ENCODE measurements around the gene PRPF6. TPM values are rescaled to one million over a fixed set of nuclear protein-coding genes. Genes with fewer than 3 reads are reported as not detected.
A peak's percentile ranks its signal among the peaks of the same experiment; 100 is the strongest.

Gene PRPF6
- total and polyA plus RNA-seq, 2 donors (not counting 1 experiment from before 2014, with no cell fraction given): 31.7 to 82.9 TPM

DNA sequence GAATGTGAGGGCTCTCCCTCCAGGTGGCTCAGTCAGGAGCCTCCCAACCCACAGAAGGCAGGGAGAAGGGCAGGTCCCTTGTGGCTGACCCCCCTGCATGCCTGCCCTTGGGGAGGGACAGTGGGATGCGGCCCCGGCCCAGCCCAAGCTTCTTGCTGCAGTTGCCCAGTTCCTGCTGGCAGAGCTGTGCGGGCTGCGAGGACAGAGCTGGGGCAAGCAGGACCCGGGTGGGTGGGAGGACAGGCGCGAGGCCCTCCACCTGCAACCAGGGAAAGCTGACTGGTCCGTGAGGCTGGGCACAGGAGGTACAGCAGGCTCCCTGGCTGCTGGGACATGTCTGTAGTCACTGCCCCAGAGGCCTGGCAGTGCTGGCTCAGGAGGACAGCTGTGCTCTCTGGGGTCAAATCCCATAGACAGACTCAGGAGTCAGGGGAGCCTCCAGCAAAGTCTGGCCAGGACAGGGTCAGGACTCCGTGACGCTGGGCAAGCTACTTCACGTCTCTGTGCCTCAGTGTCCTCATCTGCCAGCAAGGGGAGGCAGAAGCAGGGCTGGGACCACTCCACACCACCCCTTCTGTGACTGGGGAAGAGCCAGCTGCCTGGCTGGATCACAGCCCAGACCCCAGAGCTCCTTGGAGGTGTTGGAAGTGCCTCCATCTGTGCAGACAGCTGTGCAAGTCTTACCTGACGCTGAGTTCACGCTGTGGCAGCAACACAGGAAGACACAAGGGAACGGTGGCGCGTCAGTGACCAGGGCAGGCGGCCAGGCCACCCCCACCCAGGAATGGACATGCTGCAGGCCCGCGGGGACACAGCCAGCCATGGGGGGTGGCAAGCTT lies 37.7 kb upstream of the PRPF6 start:
- Mint-ChIP-seq H3K4me3 (no peak overlapping the region), H3K4me1 (peaks cover 29% of the 10 kb centered on the region), H3K27me3 (no peaks in the 10 kb centered on the region), H3K27ac (no peak overlapping the region), H3K9me3 (ENCODE audit: insufficient read depth) (no peaks in the 10 kb centered on the region)
- no peak overlapping the region for H2AFZ ChIP-seq (ENCODE audit: insufficient read depth, low read depth, low read length, poor library complexity, severe bottlenecking)
- H3K4me1 ChIP-seq (ENCODE audit: control insufficient read depth in 2 of 2, insufficient read depth in 2 of 2, low read length in 2 of 2): peaks cover 22 to 28% of the 10 kb centered on the region in 2 donors
- TF ChIP-seq EZH2 (IDR thresholded peaks at IDR 0.05; ENCODE audit: borderline replicate concordance, insufficient read depth, low read depth, low read length, poor library complexity, severe bottlenecking) (no peak), CTCF (IDR thresholded peaks at IDR 0.05) (no peak)
- peaks cover 63% of the 10 kb centered on the region for H3K79me2 ChIP-seq (ENCODE audit: control insufficient read depth, insufficient read depth, low read length)
- ChIA-PET POLR2A (no interaction called here), CTCF (interaction anchor here (1.0 kb wide), 1 partner anchor 12 kb away, joined by 3 read pairs; no protein-coding TSS in a partner anchor)
- H4K20me1 ChIP-seq (ENCODE audit: control insufficient read depth, insufficient read depth, low read length, poor library complexity, severe bottlenecking): peaks cover 95% of the 10 kb centered on the region
- ATAC-seq (ENCODE audit: low read depth) (no peak), DNase-seq (peak; percentile 14)
- intact Hi-C loops (cut with micrococcal nuclease): no loop called here
- no peak overlapping the region for H3K27ac ChIP-seq (ENCODE audit: low read length in 2 of 2)
- WGBS (ENCODE audit: insufficient coverage): 97% methylated on average over 19 of the region's 19 CpGs
- peaks cover 0 to 29% (median 0%) of the 10 kb centered on the region in 3 donors for H3K9me3 ChIP-seq (ENCODE audit: control extremely low read depth in 1 of 3, control insufficient read depth in 2 of 3, insufficient read depth in 1 of 3, low read length in 2 of 3)
- H3K27me3 ChIP-seq (replicated peaks in 1 of 4; ENCODE audit: control extremely low read depth in 1 of 4, control insufficient read depth in 3 of 4, insufficient read depth in 4 of 4, low read length in 3 of 4): no peaks in the 10 kb centered on the region
- no peak overlapping the region for H3K9ac ChIP-seq (ENCODE audit: low read length)
- H3K4me2 ChIP-seq (replicated peaks; ENCODE audit: low read depth, low read length, poor library complexity, severe bottlenecking): peak overlapping the region; percentile 43
- H3K36me3 ChIP-seq (replicated peaks in 1 of 2; ENCODE audit: control extremely low read depth in 1 of 2, control insufficient read depth in 1 of 2, extremely low read depth in 1 of 2, insufficient read depth in 2 of 2, low read length in 1 of 2): peaks cover 0 to 58% of the 10 kb centered on the region in 2 experiments
- no peak overlapping the region for H3K4me3 ChIP-seq (ENCODE audit: control extremely low read depth in 1 of 5, extremely low read depth in 1 of 5, insufficient read depth in 1 of 5, low read depth in 2 of 5, low read length in 4 of 5)

DNA sequence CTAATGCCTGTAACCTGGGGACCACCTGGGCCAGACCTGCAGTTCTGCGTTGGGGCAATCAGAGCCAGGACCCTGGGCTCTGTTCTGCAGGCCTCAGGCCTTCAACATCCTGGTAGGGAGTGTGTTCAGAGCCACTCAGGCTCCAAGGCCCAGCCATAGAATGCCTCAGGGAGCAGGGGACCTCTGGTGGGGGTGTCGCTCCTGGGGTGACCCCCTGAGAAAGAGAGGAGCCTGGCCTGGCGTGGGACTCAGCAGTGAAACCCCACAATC lies 37.2 kb upstream of the PRPF6 start:
- Histone ChIP-seq H3K27me3 (replicated peaks in 1 of 4; ENCODE audit: control extremely low read depth in 1 of 4, control insufficient read depth in 3 of 4, insufficient read depth in 4 of 4, low read length in 3 of 4) (no peaks in the 10 kb centered on the region), H3K4me2 (replicated peaks; ENCODE audit: low read depth, low read length, poor library complexity, severe bottlenecking) (no peak overlapping the region), H3K4me1 (ENCODE audit: control insufficient read depth in 2 of 2, insufficient read depth in 2 of 2, low read length in 2 of 2) (peaks cover 27 to 34% of the 10 kb centered on the region in 2 donors), H3K4me3 (ENCODE audit: control extremely low read depth in 1 of 5, extremely low read depth in 1 of 5, insufficient read depth in 1 of 5, low read depth in 2 of 5, low read length in 4 of 5) (no peak overlapping the region), H4K20me1 (ENCODE audit: control insufficient read depth, insufficient read depth, low read length, poor library complexity, severe bottlenecking) (peaks cover 95% of the 10 kb centered on the region), H3K9ac (ENCODE audit: low read length) (no peak overlapping the region), H3K9me3 (ENCODE audit: control extremely low read depth in 1 of 3, control insufficient read depth in 2 of 3, insufficient read depth in 1 of 3, low read length in 2 of 3) (peaks cover 0 to 27% (median 0%) of the 10 kb centered on the region in 3 donors), H3K79me2 (ENCODE audit: control insufficient read depth, insufficient read depth, low read length) (peaks cover 68% of the 10 kb centered on the region), H2AFZ (ENCODE audit: insufficient read depth, low read depth, low read length, poor library complexity, severe bottlenecking) (no peak overlapping the region), H3K27ac (ENCODE audit: low read length in 2 of 2) (no peak overlapping the region), H3K36me3 (replicated peaks in 1 of 2; ENCODE audit: control extremely low read depth in 1 of 2, control insufficient read depth in 1 of 2, extremely low read depth in 1 of 2, insufficient read depth in 2 of 2, low read length in 1 of 2) (peaks cover 0 to 57% of the 10 kb centered on the region in 2 experiments)
- Mint-ChIP-seq H3K27ac (no peak overlapping the region), H3K27me3 (no peaks in the 10 kb centered on the region), H3K9me3 (ENCODE audit: insufficient read depth) (no peaks in the 10 kb centered on the region), H3K4me3 (no peak overlapping the region), H3K4me1 (peaks cover 34% of the 10 kb centered on the region)
- POLR2A ChIA-PET: no interaction called here
- intact Hi-C loops (cut with micrococcal nuclease): no loop called here
- TF ChIP-seq CTCF (IDR thresholded peaks at IDR 0.05) (no peak), EZH2 (IDR thresholded peaks at IDR 0.05; ENCODE audit: borderline replicate concordance, insufficient read depth, low read depth, low read length, poor library complexity, severe bottlenecking) (no peak)
- CTCF ChIA-PET: no interaction called here
- no peak for DNase-seq
- ATAC-seq (ENCODE audit: low read depth): no peak
- 98% methylated on average over 3 of the region's 3 CpGs for WGBS (ENCODE audit: insufficient coverage)
